ENCODE results near the gene SMU1. TPM values are rescaled to one million over a fixed set of nuclear protein-coding genes. Genes with fewer than 3 reads are reported as not detected.
A peak's percentile ranks its signal among the peaks of the same experiment; 100 is the strongest.

SMU1 gene
- total and polyA plus RNA-seq, 2 of the 13 experiments (the other 11 are each of a cell fraction or from before 2014, with no cell fraction given): 12.9 to 36.6 TPM

DNA sequence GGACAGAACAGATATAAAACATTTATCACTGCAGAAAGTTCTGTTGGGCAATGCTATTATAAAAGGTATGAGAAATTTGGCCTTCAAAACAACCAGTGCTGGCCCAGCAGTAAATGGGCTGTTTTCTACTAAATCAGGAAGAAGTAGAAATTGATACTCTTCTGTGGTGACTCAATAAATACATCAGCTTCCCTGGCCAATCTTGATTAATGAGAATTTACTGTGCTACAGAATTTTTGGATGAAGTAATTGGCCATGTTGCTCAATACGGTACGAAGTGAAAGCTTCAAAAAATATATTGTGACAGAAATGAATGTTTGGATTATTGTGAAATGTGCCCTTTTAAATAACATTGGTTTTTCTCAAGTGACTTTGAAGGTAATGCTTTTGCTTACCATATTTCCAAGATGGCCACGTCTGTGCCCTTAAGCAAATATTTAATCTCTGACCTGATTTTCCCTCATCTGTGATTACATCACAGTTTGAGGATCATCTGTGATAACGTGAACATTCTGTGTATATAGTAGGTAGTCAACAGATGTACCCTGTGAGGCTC is 47.2 kb downstream of the SMU1 start (continued):
- TF ChIP-seq NFATC3 (CRISPR knock-in tag; IDR thresholded peaks at IDR 0.05) (no peak), CCAR2 (optimal IDR thresholded peaks at IDR 0.05; ENCODE audit: low read depth, low read length) (no peak), ZNF883 (CRISPR knock-in tag; IDR thresholded peaks at IDR 0.05; ENCODE audit: not compliant biosample characterization) (no peak), ATF7 (IDR thresholded peaks at IDR 0.05) (peak; percentile 52; the same call in 1 of the 2 replicates), ATF7 (CRISPR knock-in tag; IDR thresholded peaks at IDR 0.05) (no peak), CAMTA2 (CRISPR knock-in tag; IDR thresholded peaks at IDR 0.05; ENCODE audit: borderline replicate concordance) (no peak), RXRB (CRISPR knock-in tag; IDR thresholded peaks at IDR 0.05; ENCODE audit: borderline replicate concordance) (peak; percentile 43; the same call in 1 of the 2 replicates), SMARCC2 (IDR thresholded peaks at IDR 0.05) (no peak), ZNF232 (CRISPR knock-in tag; IDR thresholded peaks at IDR 0.05; ENCODE audit: borderline replicate concordance) (no peak), ZNF30 (CRISPR knock-in tag; IDR thresholded peaks at IDR 0.05) (no peak), FLYWCH1 (CRISPR knock-in tag; IDR thresholded peaks at IDR 0.05) (no peak), ZNF558 (CRISPR knock-in tag; IDR thresholded peaks at IDR 0.05; ENCODE audit: borderline replicate concordance) (no peak), SRSF9 (IDR thresholded peaks at IDR 0.05; ENCODE audit: borderline replicate concordance, insufficient read depth, low read depth, low read length, poor library complexity, severe bottlenecking) (no peak), SCMH1 (CRISPR knock-in tag; IDR thresholded peaks at IDR 0.05; ENCODE audit: borderline replicate concordance) (no peak), JUN (CRISPR knock-in tag; IDR thresholded peaks at IDR 0.05) (no peak), ZNF773 (CRISPR knock-in tag; IDR thresholded peaks at IDR 0.05; ENCODE audit: borderline replicate concordance) (no peak), ZSCAN21 (CRISPR knock-in tag; IDR thresholded peaks at IDR 0.05; ENCODE audit: borderline replicate concordance) (no peak), NR2F6 (IDR thresholded peaks at IDR 0.05) (peak; percentile 51), NR2F6 (CRISPR knock-in tag; IDR thresholded peaks at IDR 0.05) (peak; percentile 39; the same call in 1 of the 2 replicates), ZNF547 (CRISPR knock-in tag; IDR thresholded peaks at IDR 0.05) (no peak), SUZ12 (IDR thresholded peaks at IDR 0.05; ENCODE audit: low read depth, low read length) (no peak), FUBP1 (CRISPR knock-in tag; IDR thresholded peaks at IDR 0.05; ENCODE audit: borderline replicate concordance) (no peak), ZNF75D (CRISPR knock-in tag; IDR thresholded peaks at IDR 0.05; ENCODE audit: borderline replicate concordance) (no peak)
- TF ChIP-seq, protein P1, sequence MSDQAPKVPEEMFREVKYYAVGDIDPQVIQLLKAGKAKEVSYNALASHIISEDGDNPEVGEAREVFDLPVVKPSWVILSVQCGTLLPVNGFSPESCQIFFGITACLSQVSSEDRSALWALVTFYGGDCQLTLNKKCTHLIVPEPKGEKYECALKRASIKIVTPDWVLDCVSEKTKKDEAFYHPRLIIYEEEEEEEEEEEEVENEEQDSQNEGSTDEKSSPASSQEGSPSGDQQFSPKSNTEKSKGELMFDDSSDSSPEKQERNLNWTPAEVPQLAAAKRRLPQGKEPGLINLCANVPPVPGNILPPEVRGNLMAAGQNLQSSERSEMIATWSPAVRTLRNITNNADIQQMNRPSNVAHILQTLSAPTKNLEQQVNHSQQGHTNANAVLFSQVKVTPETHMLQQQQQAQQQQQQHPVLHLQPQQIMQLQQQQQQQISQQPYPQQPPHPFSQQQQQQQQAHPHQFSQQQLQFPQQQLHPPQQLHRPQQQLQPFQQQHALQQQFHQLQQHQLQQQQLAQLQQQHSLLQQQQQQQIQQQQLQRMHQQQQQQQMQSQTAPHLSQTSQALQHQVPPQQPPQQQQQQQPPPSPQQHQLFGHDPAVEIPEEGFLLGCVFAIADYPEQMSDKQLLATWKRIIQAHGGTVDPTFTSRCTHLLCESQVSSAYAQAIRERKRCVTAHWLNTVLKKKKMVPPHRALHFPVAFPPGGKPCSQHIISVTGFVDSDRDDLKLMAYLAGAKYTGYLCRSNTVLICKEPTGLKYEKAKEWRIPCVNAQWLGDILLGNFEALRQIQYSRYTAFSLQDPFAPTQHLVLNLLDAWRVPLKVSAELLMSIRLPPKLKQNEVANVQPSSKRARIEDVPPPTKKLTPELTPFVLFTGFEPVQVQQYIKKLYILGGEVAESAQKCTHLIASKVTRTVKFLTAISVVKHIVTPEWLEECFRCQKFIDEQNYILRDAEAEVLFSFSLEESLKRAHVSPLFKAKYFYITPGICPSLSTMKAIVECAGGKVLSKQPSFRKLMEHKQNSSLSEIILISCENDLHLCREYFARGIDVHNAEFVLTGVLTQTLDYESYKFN (CRISPR knock-in tag; conservative IDR thresholded peaks at IDR 0.05): 0 out of 2 replicates have a peak, but pooled peaks have one; percentile 50
- TF ChIP-seq, protein P2, sequence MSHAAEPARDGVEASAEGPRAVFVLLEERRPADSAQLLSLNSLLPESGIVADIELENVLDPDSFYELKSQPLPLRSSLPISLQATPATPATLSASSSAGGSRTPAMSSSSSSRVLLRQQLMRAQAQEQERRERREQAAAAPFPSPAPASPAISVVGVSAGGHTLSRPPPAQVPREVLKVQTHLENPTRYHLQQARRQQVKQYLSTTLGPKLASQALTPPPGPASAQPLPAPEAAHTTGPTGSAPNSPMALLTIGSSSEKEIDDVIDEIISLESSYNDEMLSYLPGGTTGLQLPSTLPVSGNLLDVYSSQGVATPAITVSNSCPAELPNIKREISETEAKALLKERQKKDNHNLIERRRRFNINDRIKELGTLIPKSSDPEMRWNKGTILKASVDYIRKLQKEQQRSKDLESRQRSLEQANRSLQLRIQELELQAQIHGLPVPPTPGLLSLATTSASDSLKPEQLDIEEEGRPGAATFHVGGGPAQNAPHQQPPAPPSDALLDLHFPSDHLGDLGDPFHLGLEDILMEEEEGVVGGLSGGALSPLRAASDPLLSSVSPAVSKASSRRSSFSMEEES (CRISPR knock-in tag; IDR thresholded peaks at IDR 0.05): no peak
